Right lobe of liver (tissue), 6 donors: Measurements from ENCODE around the gene PARVB. TPM values are rescaled to one million over a fixed set of nuclear protein-coding genes. Genes with fewer than 3 reads are reported as not detected.

Experiments used
- ATAC-seq, 4 donors: fragments of 200-7000 bp; cut with Tn5 transposase; one replicate each; pipeline ENCODE4 v1.9.1; 2020; ENCODE audit warnings: mild to moderate bottlenecking in 4 of 4, moderate library complexity in 4 of 4
- DNase-seq, 3 donors: peaks; one replicate each; pipeline ENCODE4 v3.0.0-alpha.2; 2020
- H3K27ac ChIP-seq, 3 donors: fragments of 200-600 bp; one replicate each; pipeline ENCODE4 v1.8.0; 2022
- H3K27me3 ChIP-seq, 2 donors: fragments of 200-600 bp; one replicate each; pipeline ENCODE4 v1.8.0; 2022
- H3K36me3 ChIP-seq, 4 donors: fragments of 200-600 bp; sonication (generic) in 1 of 4; one replicate each; pipeline versions ENCODE4 v1.5.1 to v1.8.0; 2017 to 2022; ENCODE audit warnings: control low read depth in 1 of 4
- H3K4me1 ChIP-seq, 4 donors: fragments of 200-600 bp; sonication (generic) in 1 of 4; one replicate each; pipeline versions ENCODE4 v1.5.1 to v1.8.0; 2017 to 2022; ENCODE audit warnings: control low read depth in 1 of 4
- H3K4me3 ChIP-seq, 3 donors: fragments of 200-600 bp; one replicate each; pipeline ENCODE4 v1.8.0; 2022
- H3K9me3 ChIP-seq, 4 donors: fragments of 200-600 bp; sonication (generic) in 1 of 4; one replicate each; pipeline versions ENCODE4 v1.5.1 to v1.8.0; 2017 to 2022; ENCODE audit warnings: control low read depth in 1 of 4
- POLR2A ChIP-seq: fragments of 450-650 bp; IDR thresholded peaks from one replicate; pipeline ENCODE4 v1.6.1; 2017; ENCODE audit warnings: antibody characterized with exemption, mild to moderate bottlenecking
- WGBS: methylation state at CpG from one replicate; pipeline ENCODE4 v1.1.6; 2018; ENCODE audit warnings: low coverage, low lambda C conversion rate; ENCODE audit not compliant: insufficient coverage; ENCODE audit errors: missing lambda C conversion rate; 5-methylcytosine and 5-hydroxymethylcytosine counted together
- intact Hi-C, 2 donors: fragments of 100-400 bp; cut with DNase I; formaldehyde crosslinking; loops; one replicate each; pipeline versions ENCODE4 v1.11.2 to v1.14.1; 2022
- long read RNA-seq: library from polyadenylated mRNA; unstranded; transcript quantifications from one replicate; pipeline ENCODE4 v2.0.0, GENCODE V29; 2019
- total RNA-seq, 6 experiments: library from RNA; depleted of rRNA in 2 of 6; stranded (reverse); fragments of >200 nt in 2 of 6; fragmentation: NEBNext Ultra II Directional in 3 of 6; extraction: Animal tissue kit (Norgen Biotek cat#: 25700) in 3 of 6; gene quantifications; one replicate each; pipeline versions ENCODE4 v1.1.0 to v1.2.4, GENCODE V29; 2016 to 2023
- TF ChIP-seq, protein P1 (sequence below), 4 donors: fragments of 200-600 bp in 3 of 4; fragments of 450-650 bp in 1 of 4; IDR thresholded peaks; one replicate each; pipeline versions ENCODE4 v1.5.1 to v1.8.0; 2016 to 2022; ENCODE audit warnings: antibody characterized with exemption in 4 of 4, mild to moderate bottlenecking in 2 of 4
- donor health status: DM: no; HTN: yes; CAD: no.
- donor health status: DM: no; HTN: no; CAD: no.
- donor health status: DM: no; HTN: no; CAD: no.
- donor health status: DM: no; HTN: yes; CAD: no.
- donor health status: DM: no; HTN: yes; CAD: no.

PARVB gene, protein sequence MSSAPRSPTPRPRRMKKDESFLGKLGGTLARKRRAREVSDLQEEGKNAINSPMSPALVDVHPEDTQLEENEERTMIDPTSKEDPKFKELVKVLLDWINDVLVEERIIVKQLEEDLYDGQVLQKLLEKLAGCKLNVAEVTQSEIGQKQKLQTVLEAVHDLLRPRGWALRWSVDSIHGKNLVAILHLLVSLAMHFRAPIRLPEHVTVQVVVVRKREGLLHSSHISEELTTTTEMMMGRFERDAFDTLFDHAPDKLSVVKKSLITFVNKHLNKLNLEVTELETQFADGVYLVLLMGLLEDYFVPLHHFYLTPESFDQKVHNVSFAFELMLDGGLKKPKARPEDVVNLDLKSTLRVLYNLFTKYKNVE
- total RNA-seq: 10 to 100 TPM; 14.2 to 21.3 (median 15.2) TPM
- long read RNA-seq, partial matches to known transcripts: 0 of 1 reads
- long read RNA-seq, other reads (novel, unspliced or antisense): 1 of 1 reads

DNA sequence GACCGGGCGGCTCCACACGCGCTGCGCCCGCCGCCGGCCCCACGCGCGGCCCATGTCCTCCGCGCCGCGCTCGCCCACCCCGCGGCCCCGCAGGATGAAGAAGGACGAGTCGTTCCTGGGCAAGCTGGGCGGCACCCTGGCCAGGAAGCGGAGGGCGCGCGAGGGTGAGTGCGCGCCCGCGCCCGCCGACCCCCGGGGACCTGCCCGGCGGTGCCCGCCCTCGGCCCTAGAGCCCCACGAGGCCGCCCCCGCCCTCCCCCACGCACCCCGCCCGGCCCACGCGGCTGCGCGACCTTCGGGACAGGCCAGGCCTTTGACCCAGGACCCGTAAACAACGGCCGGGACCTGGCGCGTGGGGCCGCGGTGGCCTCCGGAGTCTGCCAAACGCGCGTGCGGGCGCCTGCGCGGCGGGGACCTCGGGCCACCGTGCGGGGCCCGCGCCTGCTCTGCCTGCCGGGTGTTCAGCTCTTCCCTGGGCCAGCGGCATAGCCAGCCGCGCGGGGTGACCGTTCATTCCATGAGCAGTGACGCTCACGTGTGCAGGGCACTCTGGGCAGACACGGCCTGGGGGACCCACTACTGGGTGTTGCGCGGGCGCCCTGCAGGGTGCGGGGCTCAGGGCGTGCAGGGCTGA is at the start of gene PARVB:
TSS of gene PARVB (plus strand) at position 15 of the 634 bp plus-strand sequence. CDS start at position 53, 38 bp downstream.
- no peaks in the 10 kb centered on the region for H3K9me3 ChIP-seq
- ATAC-seq: peak; percentile 5 to 49 (median 43)
- no peaks in the 10 kb centered on the region for H3K36me3 ChIP-seq
- H3K27me3 ChIP-seq: no peaks in the 10 kb centered on the region
- TF ChIP-seq, protein P1, sequence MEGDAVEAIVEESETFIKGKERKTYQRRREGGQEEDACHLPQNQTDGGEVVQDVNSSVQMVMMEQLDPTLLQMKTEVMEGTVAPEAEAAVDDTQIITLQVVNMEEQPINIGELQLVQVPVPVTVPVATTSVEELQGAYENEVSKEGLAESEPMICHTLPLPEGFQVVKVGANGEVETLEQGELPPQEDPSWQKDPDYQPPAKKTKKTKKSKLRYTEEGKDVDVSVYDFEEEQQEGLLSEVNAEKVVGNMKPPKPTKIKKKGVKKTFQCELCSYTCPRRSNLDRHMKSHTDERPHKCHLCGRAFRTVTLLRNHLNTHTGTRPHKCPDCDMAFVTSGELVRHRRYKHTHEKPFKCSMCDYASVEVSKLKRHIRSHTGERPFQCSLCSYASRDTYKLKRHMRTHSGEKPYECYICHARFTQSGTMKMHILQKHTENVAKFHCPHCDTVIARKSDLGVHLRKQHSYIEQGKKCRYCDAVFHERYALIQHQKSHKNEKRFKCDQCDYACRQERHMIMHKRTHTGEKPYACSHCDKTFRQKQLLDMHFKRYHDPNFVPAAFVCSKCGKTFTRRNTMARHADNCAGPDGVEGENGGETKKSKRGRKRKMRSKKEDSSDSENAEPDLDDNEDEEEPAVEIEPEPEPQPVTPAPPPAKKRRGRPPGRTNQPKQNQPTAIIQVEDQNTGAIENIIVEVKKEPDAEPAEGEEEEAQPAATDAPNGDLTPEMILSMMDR (IDR thresholded peaks at IDR 0.05): no peak
- peak; percentile 11 for TF ChIP-seq POLR2A
- peak; percentile 48 to 75 (median 65) for DNase-seq
- intact Hi-C loops: no loop called here
- H3K4me1 ChIP-seq: peaks cover 0 to 18% (median 9%) of the 10 kb centered on the region in 4 donors
- WGBS: 0% methylated on average over 5 of the region's 83 CpGs
- peak within 1 kb of the TSS; percentile 41 to 64 (median 58) for H3K4me3 ChIP-seq
- H3K27ac ChIP-seq: peak within 1 kb of the TSS; percentile 66 to 92 (median 79)

DNA sequence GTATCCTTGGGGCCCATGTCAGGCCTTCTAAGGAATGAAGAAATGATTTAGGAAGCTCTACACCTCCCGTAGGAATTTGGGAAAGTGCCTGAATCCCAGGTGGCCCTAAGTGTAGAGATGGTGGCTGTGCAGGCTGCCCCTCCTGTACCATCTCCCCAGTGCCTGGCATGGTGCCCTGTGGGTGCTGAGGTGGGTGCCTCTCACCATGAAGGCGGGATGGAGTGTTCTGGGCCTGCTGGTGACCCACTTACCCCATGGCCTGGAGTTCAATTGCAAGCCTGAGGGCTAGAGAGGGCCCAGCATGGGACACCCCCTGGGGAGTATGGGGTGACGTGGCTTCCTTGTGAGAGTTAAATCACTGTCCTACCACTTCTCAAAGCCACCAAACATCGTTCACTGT is 49.1 kb upstream of the PARVB start:
- intact Hi-C loops: no loop called here
- no peak overlapping the region for H3K4me3 ChIP-seq
- no peak overlapping the region for H3K27ac ChIP-seq
- H3K4me1 ChIP-seq: no peaks in the 10 kb centered on the region
- H3K36me3 ChIP-seq: peaks cover 0 to 76% (median 40%) of the 10 kb centered on the region in 4 donors
- DNase-seq: peak in 1 of 3 donors; percentile 46
- no peak for ATAC-seq
- no peaks in the 10 kb centered on the region for H3K9me3 ChIP-seq
- no peaks in the 10 kb centered on the region for H3K27me3 ChIP-seq
- WGBS: 83% methylated on average over 1 of the region's 4 CpGs
- TF ChIP-seq, protein P1 (IDR thresholded peaks at IDR 0.05): no peak
- TF ChIP-seq POLR2A: no peak

DNA sequence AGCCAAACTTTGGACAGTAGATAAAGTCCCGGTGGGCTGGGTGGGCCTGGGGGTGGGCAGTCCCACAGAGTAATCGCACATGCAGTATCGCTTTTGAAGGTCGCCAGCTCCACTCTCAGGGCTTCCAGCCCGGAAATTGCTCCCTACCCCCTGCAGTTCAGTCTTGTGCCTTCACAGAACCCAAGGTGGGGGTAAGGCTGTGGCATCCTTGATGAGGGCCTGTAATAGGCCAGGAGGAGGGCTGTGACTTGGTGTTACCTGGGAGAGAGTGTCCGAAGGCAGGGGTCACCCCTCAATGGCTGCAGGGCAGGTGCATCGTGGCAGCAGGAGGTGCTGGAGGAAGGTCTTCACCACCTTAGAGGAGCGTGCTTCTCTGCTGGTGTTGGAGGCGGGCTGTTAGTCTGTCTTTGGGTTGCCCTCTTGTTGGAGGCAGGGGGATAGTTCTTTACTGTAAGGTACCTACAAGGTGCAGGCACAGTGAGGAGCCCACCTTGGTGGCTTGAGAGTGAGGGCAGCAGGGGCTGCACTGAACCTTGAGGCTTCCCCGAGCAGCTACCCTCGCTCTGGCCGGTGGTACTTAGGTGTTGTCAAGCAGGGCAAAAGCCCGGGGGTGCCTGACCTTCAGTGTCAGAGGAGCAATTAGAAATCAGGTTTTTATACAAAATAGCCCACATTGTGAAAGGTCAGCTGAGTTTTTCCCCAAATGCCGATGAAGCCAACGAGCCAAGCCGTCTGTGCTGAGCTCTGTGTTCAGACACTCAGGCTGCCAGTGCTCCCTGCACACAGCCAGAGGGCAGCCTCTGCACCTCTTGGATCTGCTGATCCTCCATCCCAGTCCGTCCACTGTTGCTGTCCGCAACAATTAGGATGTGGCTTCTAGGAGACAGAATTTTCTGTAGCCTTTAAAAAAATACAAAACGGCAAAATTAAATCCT is 47.0 kb upstream of the PARVB start:
- Histone ChIP-seq H3K27ac (no peak overlapping the region), H3K4me3 (no peak overlapping the region), H3K9me3 (no peaks in the 10 kb centered on the region), H3K4me1 (no peaks in the 10 kb centered on the region), H3K27me3 (no peaks in the 10 kb centered on the region), H3K36me3 (peaks cover 0 to 85% (median 42%) of the 10 kb centered on the region in 4 donors)
- TF ChIP-seq POLR2A: no peak
- TF ChIP-seq, protein P1 (IDR thresholded peaks at IDR 0.05): no peak
- no peak for DNase-seq
- intact Hi-C loops: no loop called here
- 86% methylated on average over 10 of the region's 19 CpGs for WGBS
- ATAC-seq: no peak

DNA sequence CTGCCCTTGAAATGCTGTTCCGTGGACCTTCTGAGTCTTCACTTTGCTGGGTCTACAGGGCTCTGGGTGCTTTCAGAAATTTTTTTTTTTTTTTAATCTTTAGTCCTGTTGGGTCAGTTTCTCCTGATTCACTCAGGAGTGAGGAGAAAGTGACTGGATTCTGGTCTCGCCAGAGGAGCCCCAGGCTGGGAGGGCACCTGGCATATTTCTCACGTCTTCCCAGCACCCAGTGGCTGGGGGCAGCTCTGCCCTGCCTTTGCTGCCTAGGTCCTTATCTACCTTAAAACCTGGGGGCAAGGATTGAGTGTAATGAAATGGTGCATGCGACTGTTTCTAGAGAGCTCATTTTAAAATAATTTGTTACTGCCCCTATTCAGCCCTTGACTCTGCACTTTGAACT is 45.5 kb upstream of the PARVB start:
- no peak for ATAC-seq
- no peaks in the 10 kb centered on the region for H3K27me3 ChIP-seq
- H3K9me3 ChIP-seq: no peaks in the 10 kb centered on the region
- no peaks in the 10 kb centered on the region for H3K4me1 ChIP-seq
- peaks cover 0 to 80% (median 38%) of the 10 kb centered on the region in 4 donors for H3K36me3 ChIP-seq
- no peak overlapping the region for H3K4me3 ChIP-seq
- intact Hi-C loops: no loop called here
- 92% methylated on average over 4 of the region's 4 CpGs for WGBS
- H3K27ac ChIP-seq: no peak overlapping the region
- no peak for TF ChIP-seq POLR2A
- TF ChIP-seq, protein P1 (IDR thresholded peaks at IDR 0.05): no peak
- DNase-seq: no peak
